ENCODE data around the gene RASGRF2.
"Not testable (repeated sequence)": the region's sequence is repeated elsewhere in the genome, so short reads cannot be mapped to it uniquely, and the experiment has no call there.

RASGRF2 gene

DNA sequence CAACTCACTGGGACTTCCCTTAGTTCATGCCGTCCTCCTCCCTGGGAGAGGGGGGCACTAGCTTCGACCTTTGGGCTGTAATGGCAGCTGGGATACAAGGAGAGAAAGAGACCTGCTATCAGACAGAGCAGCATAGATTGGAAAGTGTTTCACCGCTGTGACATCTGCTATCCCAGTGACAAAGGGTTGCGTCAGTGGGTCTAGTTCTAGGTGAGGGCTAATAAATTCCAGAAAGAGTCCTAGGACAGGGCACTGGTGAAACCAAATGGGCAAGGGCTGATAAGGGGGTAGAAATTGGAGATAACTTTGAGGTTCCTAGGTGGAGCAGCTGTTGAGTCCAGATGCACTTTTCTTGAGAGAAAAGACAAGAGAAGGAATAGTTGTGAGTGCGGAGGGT, 62.5 kb downstream of the RASGRF2 start:
- no peak for TF ChIP-seq EZH2phosphoT487 (IDR thresholded peaks at IDR 0.05; ENCODE audit: borderline replicate concordance, low read length)
- TF ChIP-seq, protein P1, sequence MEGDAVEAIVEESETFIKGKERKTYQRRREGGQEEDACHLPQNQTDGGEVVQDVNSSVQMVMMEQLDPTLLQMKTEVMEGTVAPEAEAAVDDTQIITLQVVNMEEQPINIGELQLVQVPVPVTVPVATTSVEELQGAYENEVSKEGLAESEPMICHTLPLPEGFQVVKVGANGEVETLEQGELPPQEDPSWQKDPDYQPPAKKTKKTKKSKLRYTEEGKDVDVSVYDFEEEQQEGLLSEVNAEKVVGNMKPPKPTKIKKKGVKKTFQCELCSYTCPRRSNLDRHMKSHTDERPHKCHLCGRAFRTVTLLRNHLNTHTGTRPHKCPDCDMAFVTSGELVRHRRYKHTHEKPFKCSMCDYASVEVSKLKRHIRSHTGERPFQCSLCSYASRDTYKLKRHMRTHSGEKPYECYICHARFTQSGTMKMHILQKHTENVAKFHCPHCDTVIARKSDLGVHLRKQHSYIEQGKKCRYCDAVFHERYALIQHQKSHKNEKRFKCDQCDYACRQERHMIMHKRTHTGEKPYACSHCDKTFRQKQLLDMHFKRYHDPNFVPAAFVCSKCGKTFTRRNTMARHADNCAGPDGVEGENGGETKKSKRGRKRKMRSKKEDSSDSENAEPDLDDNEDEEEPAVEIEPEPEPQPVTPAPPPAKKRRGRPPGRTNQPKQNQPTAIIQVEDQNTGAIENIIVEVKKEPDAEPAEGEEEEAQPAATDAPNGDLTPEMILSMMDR (IDR thresholded peaks at IDR 0.05; ENCODE audit: low read depth, low read length, poor library complexity, severe bottlenecking), result no peak
- Histone ChIP-seq H3K27ac (ENCODE audit: low read depth, low read length) (no peak overlapping the region), H3K27me3 (ENCODE audit: control insufficient read depth, low read length) (peaks cover 8% of the 10 kb centered on the region; the same call in 1 of the 2 replicates), H3F3A (ENCODE audit: control insufficient read depth, insufficient read depth) (no peaks in the 10 kb centered on the region), H3K36me3 (ENCODE audit: control insufficient read depth, low read length) (no peaks in the 10 kb centered on the region), H3K4me3 (ENCODE audit: low read length) (no peak overlapping the region), H3K4me2 (ENCODE audit: low read length) (no peak overlapping the region), H3K79me2 (ENCODE audit: control insufficient read depth, low read length) (no peaks in the 10 kb centered on the region), H3K9me3 (ENCODE audit: control insufficient read depth, insufficient read depth, low read length) (no peaks in the 10 kb centered on the region), H3K4me1 (ENCODE audit: control insufficient read depth, low read length) (no peaks in the 10 kb centered on the region), H4K20me1 (ENCODE audit: control insufficient read depth, insufficient read depth, low read depth, low read length) (no peaks in the 10 kb centered on the region), H3K9me2 (replicated peaks; ENCODE audit: control insufficient read depth, low read length) (no peaks in the 10 kb centered on the region)

DNA sequence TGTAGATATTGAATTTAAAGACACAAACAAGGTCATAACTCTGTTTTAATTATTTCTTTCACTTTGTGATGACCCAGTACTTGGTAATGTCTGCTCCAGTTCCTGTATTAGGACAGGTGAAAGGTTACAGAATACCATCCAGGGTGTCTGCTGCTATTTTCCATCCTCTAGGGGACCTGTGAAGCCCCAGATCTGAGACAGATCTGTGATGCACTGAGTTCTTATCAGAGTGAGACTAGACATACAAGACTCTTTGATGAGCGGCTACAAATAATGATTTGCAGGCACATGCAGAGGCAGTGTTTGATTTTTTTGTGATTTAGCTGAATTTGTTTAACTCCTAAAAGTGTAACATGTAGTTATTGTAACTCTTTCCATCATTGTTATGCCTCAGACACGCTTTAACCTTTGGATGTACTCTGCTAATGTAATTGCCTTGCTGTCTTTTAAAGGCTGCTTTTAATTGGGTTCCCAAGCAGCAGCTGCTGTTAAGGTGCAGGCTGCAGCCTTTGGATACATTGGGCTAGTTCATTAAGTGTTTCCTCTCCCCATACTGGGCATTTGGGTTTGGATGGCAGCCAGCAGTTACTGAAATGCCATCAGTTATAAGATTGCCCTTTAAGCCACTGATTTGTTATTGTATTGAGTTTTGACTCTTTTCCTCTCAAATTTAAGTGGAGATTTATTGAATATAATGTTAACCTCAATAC, 63.3 kb downstream of the RASGRF2 start:
- no peak for TF ChIP-seq EZH2phosphoT487 (IDR thresholded peaks at IDR 0.05; ENCODE audit: borderline replicate concordance, low read length)
- TF ChIP-seq, protein P1 (IDR thresholded peaks at IDR 0.05; ENCODE audit: low read depth, low read length, poor library complexity, severe bottlenecking), result no peak
- Histone ChIP-seq H3K4me3 (ENCODE audit: low read length) (no peak overlapping the region), H3K4me2 (ENCODE audit: low read length) (no peak overlapping the region), H3K9me2 (replicated peaks; ENCODE audit: control insufficient read depth, low read length) (no peaks in the 10 kb centered on the region), H3K27ac (ENCODE audit: low read depth, low read length) (no peak overlapping the region), H3K27me3 (ENCODE audit: control insufficient read depth, low read length) (peaks cover 8% of the 10 kb centered on the region; the same call in 1 of the 2 replicates), H3K36me3 (ENCODE audit: control insufficient read depth, low read length) (no peaks in the 10 kb centered on the region), H4K20me1 (ENCODE audit: control insufficient read depth, insufficient read depth, low read depth, low read length) (no peaks in the 10 kb centered on the region), H3K9me3 (ENCODE audit: control insufficient read depth, insufficient read depth, low read length) (no peaks in the 10 kb centered on the region), H3F3A (ENCODE audit: control insufficient read depth, insufficient read depth) (no peaks in the 10 kb centered on the region), H3K4me1 (ENCODE audit: control insufficient read depth, low read length) (no peaks in the 10 kb centered on the region), H3K79me2 (ENCODE audit: control insufficient read depth, low read length) (no peaks in the 10 kb centered on the region)

DNA sequence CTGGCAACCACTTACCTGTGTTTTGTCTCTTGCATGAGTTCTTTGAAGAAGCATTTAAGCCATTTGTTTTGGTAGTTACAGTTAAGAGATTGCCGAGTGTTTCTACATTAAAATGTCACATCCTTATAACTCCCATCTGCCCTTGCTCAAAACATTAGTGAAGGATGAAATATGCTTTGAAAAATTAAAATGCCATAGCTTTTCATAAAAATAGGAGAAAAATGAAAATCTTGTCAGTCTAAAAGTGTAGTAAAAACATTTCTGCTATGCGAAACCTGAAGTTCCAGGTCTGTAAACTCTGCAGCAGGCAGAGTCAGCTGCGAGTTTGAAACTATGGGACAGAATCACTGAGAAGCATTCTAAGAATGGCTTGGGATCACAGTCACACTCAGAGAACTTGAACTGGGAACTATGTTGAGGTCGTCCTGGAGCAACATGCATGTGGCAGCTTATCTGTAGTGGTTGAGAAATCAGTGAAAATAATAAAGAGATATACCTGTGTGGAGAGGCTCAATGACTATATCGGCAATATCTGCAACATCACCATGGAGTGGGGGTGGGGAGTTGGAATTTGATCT, 67.4 kb downstream of the RASGRF2 start:
- Histone ChIP-seq H3K4me1 (ENCODE audit: control insufficient read depth, low read length) (no peaks in the 10 kb centered on the region), H3K36me3 (ENCODE audit: control insufficient read depth, low read length) (no peaks in the 10 kb centered on the region), H3K9me2 (replicated peaks; ENCODE audit: control insufficient read depth, low read length) (no peaks in the 10 kb centered on the region), H3K9me3 (ENCODE audit: control insufficient read depth, insufficient read depth, low read length) (no peaks in the 10 kb centered on the region), H3K27me3 (ENCODE audit: control insufficient read depth, low read length) (no peaks in the 10 kb centered on the region), H3K4me2 (ENCODE audit: low read length) (no peak overlapping the region), H3K79me2 (ENCODE audit: control insufficient read depth, low read length) (no peaks in the 10 kb centered on the region), H3F3A (ENCODE audit: control insufficient read depth, insufficient read depth) (no peaks in the 10 kb centered on the region), H3K27ac (ENCODE audit: low read depth, low read length) (no peak overlapping the region), H3K4me3 (ENCODE audit: low read length) (no peak overlapping the region), H4K20me1 (ENCODE audit: control insufficient read depth, insufficient read depth, low read depth, low read length) (no peaks in the 10 kb centered on the region)
- TF ChIP-seq EZH2phosphoT487 (IDR thresholded peaks at IDR 0.05; ENCODE audit: borderline replicate concordance, low read length), result no peak
- TF ChIP-seq, protein P1 (IDR thresholded peaks at IDR 0.05; ENCODE audit: low read depth, low read length, poor library complexity, severe bottlenecking), result no peak

DNA sequence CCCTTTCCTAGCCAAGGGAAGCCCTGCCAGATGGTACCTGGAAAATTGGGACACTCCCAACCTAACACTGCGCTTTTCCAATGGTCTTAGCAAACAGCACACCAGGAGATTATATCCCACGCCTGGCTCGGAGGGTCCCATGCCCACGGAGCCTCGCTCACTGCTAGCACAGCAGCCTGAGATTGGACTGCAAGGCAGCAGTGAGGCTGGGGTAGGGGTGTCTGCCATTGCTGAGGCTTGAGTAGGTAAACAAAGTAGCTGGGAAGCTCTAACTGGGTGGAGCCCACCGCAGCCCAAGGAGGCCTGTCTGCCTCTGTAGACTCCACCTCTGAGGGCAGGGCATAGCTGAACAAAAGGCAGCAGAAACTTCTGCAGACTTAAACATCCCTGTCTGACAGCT, 68.7 kb downstream of the RASGRF2 start:
- H3K9me2 ChIP-seq (replicated peaks; ENCODE audit: control insufficient read depth, low read length); H3F3A ChIP-seq (ENCODE audit: control insufficient read depth, insufficient read depth); H3K36me3 ChIP-seq (ENCODE audit: control insufficient read depth, low read length); H4K20me1 ChIP-seq (ENCODE audit: control insufficient read depth, insufficient read depth, low read depth, low read length); H3K4me1 ChIP-seq (ENCODE audit: control insufficient read depth, low read length); H3K9me3 ChIP-seq (ENCODE audit: control insufficient read depth, insufficient read depth, low read length); H3K4me2 ChIP-seq (ENCODE audit: low read length); H3K27ac ChIP-seq (ENCODE audit: low read depth, low read length); H3K4me3 ChIP-seq (ENCODE audit: low read length); H3K79me2 ChIP-seq (ENCODE audit: control insufficient read depth, low read length); H3K27me3 ChIP-seq (ENCODE audit: control insufficient read depth, low read length): not testable (repeated sequence)

DNA sequence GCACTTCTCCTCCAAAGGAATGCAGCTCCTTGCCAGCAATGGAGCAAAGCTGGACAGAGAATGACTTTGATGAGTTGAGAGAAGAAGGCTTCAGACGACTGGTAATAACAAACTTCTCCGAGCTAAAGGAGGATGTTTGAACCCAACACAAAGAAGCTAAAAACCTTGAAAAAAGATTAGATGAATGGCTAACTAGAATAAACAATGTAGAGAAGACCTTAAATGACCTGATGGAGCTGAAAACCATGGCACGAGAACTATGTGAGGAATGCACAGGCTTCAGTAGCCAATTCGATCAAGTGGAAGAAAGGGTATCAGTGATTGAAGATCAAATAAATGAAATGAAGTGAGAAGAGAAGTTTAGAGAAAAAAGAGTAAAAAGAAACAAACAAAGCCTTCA, 69.6 kb downstream of the RASGRF2 start:
- H3K27ac ChIP-seq (ENCODE audit: low read depth, low read length); H3K4me2 ChIP-seq (ENCODE audit: low read length); H3K9me2 ChIP-seq (replicated peaks; ENCODE audit: control insufficient read depth, low read length); H3K4me1 ChIP-seq (ENCODE audit: control insufficient read depth, low read length); H3K27me3 ChIP-seq (ENCODE audit: control insufficient read depth, low read length); H3K4me3 ChIP-seq (ENCODE audit: low read length); H3F3A ChIP-seq (ENCODE audit: control insufficient read depth, insufficient read depth); H4K20me1 ChIP-seq (ENCODE audit: control insufficient read depth, insufficient read depth, low read depth, low read length); H3K79me2 ChIP-seq (ENCODE audit: control insufficient read depth, low read length); H3K36me3 ChIP-seq (ENCODE audit: control insufficient read depth, low read length); H3K9me3 ChIP-seq (ENCODE audit: control insufficient read depth, insufficient read depth, low read length): not testable (repeated sequence)
